GM18517 (cell line): ENCODE measurements around the gene ZC3HAV1.
"Not testable (repeated sequence)": the region's sequence is repeated elsewhere in the genome, so short reads cannot be mapped to it uniquely, and the experiment has no call there.

Experiments used
- ATAC-seq: cut with Tn5 transposase; IDR thresholded peaks from one replicate; pipeline ENCODE4 v1.9.1; 2021; ENCODE audit warnings: mild to moderate bottlenecking, moderate library complexity; ENCODE audit not compliant: unreplicated experiment

ZC3HAV1 gene

GRCh38 chr7:139112741-139113250 lies 3.3 kb upstream of the ZC3HAV1 start:
- no peak for ATAC-seq

- ATAC-seq: no peak
Measured at GRCh38 chr7:139112316-139112715, 2.8 kb upstream of the ZC3HAV1 start.

- no peak for ATAC-seq
Measured at GRCh38 chr7:139111811-139112301, 2.3 kb upstream of the ZC3HAV1 start.

- no peak for ATAC-seq
Measured at GRCh38 chr7:139111147-139111546, 1.6 kb upstream of the ZC3HAV1 start.

- no peak for ATAC-seq
Measured at GRCh38 chr7:139109983-139110411, 477 bp upstream of the ZC3HAV1 start.

GRCh38 chr7:139108266-139109187 lies 993 bp downstream of the ZC3HAV1 start:
- peak; percentile 3 for ATAC-seq

- ATAC-seq: no peak
Measured at GRCh38 chr7:139106959-139107358, 2.6 kb downstream of the ZC3HAV1 start.

- not testable (repeated sequence) for ATAC-seq
Measured at GRCh38 chr7:139106227-139106626, 3.3 kb downstream of the ZC3HAV1 start.

GRCh38 chr7:139105484-139105883 lies 4.0 kb downstream of the ZC3HAV1 start:
- no peak for ATAC-seq

- no peak for ATAC-seq
Measured at GRCh38 chr7:139104091-139104450, 5.4 kb downstream of the ZC3HAV1 start.

GRCh38 chr7:139103057-139103815 lies 6.3 kb downstream of the ZC3HAV1 start:
- no peak for ATAC-seq

GRCh38 chr7:139101637-139102158 lies 7.8 kb downstream of the ZC3HAV1 start:
- not testable (repeated sequence) for ATAC-seq

- ATAC-seq: no peak
Measured at GRCh38 chr7:139099172-139099947, 10.2 kb downstream of the ZC3HAV1 start.

- ATAC-seq: peak; percentile 99
Measured at GRCh38 chr7:139095194-139095659, 14.3 kb downstream of the ZC3HAV1 start.

- no peak for ATAC-seq
Measured at GRCh38 chr7:139094596-139094995, 14.9 kb downstream of the ZC3HAV1 start.

- no peak for ATAC-seq
Measured at GRCh38 chr7:139094030-139094429, 15.5 kb downstream of the ZC3HAV1 start.

- not testable (repeated sequence) for ATAC-seq
Measured at GRCh38 chr7:139093512-139093911, 16.0 kb downstream of the ZC3HAV1 start.

- no peak for ATAC-seq
Measured at GRCh38 chr7:139092090-139092796, 17.3 kb downstream of the ZC3HAV1 start.

GRCh38 chr7:139091677-139091996 lies 17.9 kb downstream of the ZC3HAV1 start:
- no peak for ATAC-seq

GRCh38 chr7:139089118-139089517 lies 20.4 kb downstream of the ZC3HAV1 start:
- no peak for ATAC-seq
